DMS53 treated with DMSO at 0.1 percent for 48 hours (cell line): Measurements from ENCODE around the gene PRKACA.

Experiments
- DNase-seq: peaks from one replicate; lab custom pipeline; 2025; ENCODE audit not compliant: unreplicated experiment; lab: John Stamatoyannopoulos, UW

The PRKACA gene

DNA sequence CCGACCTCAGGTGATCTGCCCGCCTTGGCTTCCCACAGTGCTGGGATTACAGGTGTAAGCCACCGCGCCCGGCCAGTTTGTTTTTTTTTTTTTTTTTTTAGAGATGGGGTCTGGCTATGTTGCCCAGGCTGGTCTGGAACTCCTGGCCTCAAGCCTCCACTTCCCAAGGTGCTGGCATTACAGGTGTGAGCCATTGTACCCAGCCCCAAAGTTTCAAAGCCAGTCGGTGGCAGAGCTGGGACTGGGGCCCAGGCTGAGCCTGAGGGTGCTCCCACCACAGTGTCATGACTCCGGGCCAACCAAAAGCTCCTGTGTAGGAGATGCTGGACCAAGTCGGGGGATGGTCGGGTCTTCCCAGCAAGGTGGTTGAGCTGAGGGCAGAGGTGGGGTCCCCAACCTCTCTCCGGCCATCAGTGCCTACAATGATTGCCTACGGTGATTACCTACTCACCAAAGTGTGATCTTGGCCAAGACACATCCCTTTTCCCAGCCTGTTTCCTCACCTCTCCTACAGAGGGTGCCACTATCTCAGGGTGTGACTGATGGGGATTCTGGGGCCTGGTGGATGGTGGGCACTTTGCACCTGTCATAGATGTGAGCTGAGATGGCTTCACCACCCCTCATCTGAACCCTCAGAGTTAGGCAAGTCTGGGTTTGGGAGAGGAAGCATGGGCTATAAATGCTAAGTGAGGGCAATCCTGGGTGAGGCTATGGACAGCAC lies 21.1 kb downstream of the PRKACA start:
- no peak for DNase-seq

DNA sequence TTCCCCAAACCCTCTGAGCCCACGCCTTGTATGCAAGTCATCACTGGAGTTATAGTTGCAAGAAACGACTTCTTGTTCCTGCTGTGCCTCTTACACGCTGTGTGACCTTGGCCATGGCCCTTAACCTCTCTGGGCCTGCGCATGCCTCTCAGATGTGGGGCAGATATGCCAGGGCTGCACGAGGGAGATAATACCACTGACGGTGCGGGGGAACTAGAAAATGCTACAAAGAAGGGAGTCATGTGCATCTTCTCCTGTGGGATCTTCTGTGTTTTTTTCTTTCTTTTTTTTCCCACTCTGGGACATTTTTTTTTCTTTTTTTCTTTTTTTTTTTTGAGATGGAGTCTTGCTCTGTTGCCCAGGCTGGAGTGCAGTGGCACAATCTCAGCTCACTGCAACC lies 22.7 kb downstream of the PRKACA start:
- DNase-seq = no peak

DNA sequence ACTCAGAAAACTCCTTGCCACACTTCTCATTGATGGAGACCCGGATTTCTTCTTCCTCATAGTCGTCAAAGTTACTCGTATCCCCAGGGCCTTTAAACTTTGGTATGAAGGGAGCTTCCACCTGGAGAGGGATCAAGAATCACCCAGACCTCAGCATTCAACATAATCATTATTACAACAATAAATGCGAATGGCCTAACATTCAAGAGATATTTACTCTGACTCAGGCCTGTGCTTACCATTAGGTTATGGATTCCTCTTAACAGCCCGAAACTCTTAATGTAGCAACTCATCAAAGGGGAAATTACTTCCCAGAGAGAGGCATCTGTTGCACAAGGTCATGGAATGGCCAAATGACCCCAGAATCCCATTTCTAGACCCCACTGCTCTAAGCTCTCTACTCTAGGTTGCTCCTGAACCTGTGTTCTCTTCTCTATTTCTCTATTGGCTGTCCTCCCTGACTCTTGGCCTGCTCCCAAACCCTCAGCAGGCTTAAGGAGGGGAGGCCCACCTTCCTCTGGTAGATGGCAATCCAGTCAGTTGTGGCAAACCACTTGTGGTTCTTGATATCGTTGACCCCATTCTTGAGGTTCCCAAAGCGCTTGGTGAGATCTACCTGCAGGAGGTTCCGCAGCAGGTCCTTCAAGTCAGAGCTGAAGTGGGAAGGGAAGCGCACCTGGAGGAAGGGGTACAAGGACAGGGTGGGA lies 24.3 kb downstream of the PRKACA start:
- DNase-seq = no peak

DNA sequence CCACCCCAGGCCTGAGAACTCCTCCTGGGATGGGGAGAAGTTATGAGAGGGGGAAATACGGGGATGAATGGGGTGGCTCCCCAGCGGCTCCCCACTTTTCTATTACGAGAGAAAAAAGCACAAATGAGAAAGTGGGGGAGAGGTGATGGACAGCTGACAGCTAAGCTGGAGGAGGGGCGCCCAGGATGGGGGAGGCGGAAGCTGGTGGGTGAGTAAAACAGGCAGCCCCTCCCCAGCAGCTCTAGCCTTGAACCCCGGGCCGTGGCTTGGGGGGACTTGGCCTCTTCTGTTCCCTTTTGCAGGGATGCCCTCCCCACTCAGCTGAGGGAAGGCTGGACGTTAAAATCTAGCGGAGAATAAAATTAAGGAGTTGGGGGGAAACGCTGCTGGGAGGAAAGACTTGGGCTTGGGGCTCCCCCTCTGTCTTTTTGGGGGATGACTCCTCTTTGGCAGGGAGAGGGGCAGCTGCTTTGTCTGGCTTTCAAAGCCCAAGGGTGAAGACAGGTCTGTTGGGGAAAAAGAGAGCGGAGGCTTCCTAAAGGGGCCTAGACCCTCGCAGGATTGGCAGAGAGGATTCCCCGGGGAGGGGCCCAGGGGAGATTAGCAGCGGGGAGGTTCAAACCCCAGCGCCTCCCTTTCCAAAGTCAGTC lies 25.6 kb downstream of the PRKACA start:
- DNase-seq = no peak

DNA sequence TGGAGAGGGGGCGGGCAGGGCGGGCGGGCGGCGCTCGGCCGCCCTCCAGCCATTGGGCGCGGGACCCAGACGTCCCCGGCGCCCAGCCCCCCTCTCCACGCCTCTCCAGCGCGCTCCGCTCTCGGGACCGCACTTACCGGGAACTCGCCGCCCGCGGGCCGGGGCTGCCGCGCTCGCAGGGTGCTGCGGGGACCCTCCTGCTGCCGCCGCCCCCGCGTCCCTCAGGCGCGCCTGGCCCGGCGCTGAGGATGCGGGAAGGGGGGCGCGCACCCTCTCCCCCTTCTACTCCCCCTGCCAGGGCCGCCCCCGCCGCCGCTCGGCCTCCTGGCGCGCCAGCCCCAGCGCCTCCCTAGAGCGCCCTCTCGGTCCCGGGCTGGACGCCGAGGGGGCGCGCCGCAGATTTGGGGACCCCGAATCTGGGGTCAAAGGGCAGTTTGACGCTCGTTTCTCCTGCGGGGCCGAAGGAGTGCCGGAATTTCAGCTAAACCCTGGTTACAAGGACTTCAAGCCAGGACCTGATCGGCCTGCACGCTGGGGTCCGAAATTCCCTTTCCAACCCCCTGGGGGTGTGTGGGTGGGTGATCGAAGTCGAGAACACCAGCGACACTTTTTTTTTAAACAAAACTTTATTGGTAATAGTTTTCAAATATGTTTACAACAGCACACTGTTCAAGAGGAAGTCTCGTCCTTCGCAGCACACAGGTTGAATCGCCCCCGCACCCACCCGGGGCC lies 26.3 kb downstream of the PRKACA start:
- peak; percentile 39 for DNase-seq

- peak; percentile 38 for DNase-seq
Observed at GRCh38 chr19:14090509-14091080, 27.0 kb downstream of the PRKACA start, which contains the start of gene SAMD1. Gene SAMD1, minus strand, starts transcription at chr19:14090751.

DNA sequence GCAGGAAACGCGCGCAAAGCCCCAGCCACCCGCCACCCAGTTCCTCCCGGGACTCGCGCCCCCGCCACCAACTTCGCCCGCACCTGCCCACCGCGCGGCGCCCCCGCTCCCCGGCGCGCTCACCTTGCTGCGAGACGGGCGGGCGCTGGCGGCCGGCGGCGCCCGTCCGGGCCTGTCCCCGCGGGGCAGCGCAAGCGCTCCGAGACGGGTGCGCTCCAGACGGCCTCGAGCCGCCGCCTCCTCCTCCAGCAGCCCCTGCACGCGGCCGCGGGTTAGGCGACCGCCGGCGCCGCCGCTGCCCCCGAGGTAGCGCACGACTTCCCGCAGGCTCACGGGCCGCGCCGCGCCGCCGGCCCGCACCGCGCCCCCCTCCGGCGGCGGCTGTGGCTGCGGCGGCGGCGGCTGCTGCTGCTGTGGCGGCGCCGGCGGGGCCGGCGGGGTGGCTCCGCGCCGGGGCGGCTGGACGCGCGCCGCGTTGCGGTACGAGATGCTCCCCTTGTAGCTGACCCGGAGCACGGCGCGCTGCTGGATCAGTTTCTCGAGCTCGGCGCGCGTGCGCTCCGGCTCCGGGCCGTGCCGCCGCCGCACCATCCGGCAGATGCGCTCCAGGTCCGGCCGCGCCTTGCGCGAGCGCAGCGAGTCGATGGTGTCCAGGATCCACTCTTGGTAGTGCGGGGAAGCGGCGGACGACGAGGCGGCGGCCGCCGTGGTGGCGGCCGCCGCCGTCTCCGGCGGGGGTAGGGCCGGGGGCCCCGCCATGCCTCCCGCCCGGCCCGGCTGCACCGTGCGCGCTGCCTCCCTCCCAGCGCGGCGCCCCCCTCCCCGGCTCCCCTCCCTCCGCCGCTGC lies 27.7 kb downstream of the PRKACA start:
- peak; percentile 6 for DNase-seq

- DNase-seq = no peak
Observed at GRCh38 chr19:14089412-14089661, 28.2 kb downstream of the PRKACA start.

GRCh38 chr19:14088634-14089411 lies 28.7 kb downstream of the PRKACA start:
- DNase-seq = no peak

DNA sequence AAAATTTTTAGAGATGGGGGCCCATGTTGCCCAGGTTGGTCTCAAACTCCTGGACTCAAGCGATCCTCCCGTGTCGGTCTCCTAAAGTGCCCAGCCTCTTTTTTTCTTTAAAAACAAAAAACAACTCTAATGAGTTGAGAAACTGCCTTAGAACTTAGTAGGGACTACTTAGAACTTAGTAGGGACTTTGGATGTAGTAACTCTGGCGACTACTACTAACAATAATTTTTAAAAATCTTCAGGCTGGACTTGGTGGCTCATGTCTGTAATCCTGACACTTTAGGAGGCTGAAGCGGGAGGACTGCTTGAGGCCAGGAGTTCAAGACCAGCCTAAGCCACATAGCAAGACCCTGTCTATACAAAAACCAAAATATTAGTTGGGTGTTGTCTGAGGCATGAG lies 31.5 kb downstream of the PRKACA start:
- no peak for DNase-seq

GRCh38 chr19:14085309-14085995 lies 32.1 kb downstream of the PRKACA start, which contains the start of gene C19orf67:
Gene C19orf67, minus strand, starts transcription at chr19:14085783. Its CDS starts 156 bp downstream, at chr19:14085627.
- no peak for DNase-seq

DNA sequence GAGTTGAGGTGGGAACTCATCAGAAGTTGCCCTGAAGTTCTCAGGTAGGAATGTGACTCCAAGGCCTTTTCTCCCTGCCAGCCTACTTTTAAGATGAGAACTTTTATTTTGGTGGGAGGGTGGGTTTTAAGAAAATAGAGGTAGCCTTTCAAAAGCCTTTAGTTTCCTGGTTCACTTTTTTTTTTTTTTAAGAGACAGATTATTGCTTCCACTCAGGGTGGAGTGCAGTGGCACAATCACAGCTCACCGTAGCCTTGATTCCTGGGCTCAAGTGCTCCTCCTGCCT lies 34.9 kb downstream of the PRKACA start:
- DNase-seq = no peak

GRCh38 chr19:14081797-14082674 lies 35.5 kb downstream of the PRKACA start:
- DNase-seq = no peak

DNA sequence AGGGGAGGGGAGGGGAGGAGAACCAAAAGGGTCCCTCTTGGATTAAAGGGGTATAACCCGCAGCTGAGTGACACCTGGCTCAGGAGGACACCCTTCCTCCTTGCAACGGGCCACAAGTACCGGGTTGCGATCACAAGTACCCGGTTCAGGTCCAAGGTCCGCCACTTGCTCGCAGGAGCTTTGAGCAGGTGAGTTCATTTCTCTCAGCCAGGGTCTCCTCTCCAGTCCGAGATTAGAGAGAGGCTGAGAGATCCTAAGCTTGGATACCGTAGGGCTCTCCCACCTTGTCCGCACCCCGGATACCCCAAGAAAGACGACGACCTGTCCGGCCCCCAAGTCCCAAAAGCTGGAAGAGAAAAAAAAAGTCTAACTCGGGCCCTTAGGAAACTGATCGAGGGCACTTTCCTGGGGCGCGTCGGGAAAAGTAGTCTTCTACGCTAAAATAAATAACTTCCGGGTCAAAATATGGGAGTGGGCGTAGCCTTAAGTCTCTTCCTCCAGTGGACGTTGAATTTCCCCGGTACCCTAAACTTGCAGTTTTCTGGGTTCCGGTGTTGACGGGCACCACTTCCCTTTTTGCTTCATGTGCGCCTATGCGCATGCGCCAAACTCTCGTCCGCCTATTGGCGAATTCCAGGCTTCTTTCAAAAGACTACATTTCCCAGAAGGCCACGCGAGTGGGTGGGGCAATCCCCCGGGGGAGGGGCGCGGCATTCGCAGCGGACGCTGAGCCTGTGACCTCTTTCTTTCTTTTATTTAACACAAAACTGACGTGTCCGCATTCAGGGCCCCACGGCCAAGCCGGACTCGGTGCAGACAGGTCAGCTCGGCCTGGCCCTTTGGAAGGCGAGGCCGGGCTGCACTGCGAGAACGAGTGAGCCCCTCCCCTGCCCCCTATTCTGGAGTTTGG lies 36.4 kb downstream of the PRKACA start:
- peak; percentile 95 for DNase-seq

DNA sequence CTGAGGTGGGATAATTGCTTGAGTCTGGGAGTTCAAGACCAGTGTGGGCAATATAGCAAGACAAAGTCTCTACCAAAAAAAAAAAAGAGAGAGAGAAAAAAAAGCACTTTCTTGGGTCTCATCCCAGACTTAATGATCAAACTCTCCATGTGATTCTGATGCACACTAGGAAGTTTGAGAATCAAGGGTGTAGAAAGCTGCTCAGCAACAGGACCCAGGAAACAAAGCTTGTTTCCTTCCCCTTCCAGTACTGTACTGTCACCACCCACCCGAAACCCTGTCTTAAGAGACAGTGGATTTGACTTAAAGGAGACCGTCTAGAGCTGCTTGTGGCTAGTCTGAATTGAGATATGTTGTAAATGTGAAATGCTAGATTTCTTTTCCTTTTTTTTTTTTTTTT lies 39.2 kb downstream of the PRKACA start:
- no peak for DNase-seq

DNA sequence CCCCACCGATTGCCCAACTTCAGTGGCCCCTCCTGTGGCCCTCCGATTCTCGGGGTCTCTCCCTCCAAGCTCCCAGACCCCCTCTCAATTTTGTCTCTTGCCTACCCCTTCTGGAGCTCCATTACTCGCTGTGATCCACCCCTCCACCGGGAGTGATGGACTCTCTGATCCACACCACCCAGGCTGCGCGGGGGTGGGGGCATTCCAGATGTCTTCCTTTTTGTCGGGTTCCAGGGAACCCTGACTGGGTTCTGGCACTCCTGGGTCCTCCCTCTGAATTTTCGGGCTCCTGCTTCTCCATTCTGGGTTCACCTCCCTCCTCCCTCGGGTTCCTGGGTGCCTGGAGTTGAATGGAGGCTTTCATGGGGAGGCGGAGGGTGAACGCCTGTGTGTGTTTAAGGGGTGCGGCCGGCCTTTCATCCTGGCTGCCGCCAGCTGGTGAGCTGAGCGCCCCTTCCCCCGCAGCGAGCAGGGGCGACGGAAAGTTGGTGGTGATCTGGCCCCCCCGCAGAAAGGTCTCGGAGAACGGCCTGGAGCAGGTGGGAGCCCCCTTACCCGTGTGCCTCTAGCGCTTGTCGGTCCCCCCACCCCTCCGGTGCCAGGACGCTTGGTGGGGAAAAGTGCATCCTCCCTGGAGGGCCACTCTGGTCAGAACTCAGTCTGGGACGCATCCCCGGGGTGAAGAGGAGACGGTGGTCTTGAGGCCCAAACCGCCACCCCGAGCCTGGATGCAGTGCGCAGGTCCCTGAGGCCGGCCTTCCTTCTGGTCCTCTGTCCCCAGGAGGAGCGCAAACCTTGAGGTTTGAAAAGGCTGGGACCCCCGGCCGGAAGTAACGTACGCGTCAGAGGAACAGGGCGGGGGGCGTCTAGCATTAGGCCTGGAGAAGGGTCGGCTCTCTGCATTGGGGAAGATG lies 43.4 kb downstream of the PRKACA start:
- no peak for DNase-seq
